GM20000 (cell line): ENCODE measurements around the gene CCDC142.
"Not testable (repeated sequence)": the region's sequence is repeated elsewhere in the genome, so short reads cannot be mapped to it uniquely, and the experiment has no call there.

ENCODE experiments used
- DNase-seq: peaks from one replicate; pipeline ENCODE4 v3.0.0; 2012; ENCODE audit warnings: low spot score
- TF ChIP-seq, protein P1 (sequence below): IDR thresholded peaks from 2 replicates; pipeline ENCODE4 v1.5.1; 2012; ENCODE audit warnings: mild to moderate bottlenecking, control low read depth; ENCODE audit errors: extremely low read depth, missing control alignments

CCDC142 gene

DNA sequence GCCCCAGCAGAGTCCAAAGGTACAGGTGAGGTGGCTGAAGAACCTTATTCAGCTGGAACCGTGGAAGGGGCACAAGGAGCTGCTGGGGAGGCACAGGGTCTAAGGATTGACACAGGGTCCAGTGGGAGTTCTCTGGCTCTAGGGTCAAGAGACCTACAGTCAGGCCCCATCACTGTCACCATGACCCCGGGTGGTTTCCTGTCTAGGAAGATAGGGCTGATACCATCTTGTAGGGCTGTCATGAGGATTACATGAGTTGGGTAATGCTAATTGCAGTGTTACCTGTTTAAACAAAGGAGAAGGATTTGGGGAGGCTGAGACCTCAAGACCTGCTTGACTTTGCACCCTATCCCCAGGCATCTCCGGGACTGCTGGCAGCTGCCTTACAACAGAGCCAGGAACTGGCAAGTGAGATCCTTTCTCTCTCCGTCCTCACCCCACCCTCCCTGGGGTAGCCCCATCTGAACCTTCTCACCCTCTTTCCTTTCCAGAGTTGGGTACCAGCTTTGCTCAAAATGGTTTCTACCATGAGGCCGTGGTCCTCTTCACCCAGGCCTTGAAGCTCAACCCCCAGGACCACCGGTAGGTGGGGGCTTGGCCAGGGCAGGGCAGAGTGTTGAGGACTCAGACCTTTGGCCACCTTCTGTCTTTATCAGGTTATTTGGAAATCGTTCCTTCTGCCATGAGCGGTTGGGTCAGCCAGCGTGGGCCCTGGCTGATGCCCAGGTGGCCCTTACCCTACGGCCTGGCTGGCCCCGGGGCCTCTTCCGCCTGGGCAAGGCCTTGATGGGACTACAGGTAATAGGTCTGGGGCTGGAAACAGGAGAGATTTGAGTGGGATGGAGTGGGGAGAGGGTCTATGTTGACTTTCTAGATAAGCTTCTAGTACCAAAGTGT is 9.1 kb upstream of the CCDC142 start:
- DNase-seq = no peak
- TF ChIP-seq, protein P1, sequence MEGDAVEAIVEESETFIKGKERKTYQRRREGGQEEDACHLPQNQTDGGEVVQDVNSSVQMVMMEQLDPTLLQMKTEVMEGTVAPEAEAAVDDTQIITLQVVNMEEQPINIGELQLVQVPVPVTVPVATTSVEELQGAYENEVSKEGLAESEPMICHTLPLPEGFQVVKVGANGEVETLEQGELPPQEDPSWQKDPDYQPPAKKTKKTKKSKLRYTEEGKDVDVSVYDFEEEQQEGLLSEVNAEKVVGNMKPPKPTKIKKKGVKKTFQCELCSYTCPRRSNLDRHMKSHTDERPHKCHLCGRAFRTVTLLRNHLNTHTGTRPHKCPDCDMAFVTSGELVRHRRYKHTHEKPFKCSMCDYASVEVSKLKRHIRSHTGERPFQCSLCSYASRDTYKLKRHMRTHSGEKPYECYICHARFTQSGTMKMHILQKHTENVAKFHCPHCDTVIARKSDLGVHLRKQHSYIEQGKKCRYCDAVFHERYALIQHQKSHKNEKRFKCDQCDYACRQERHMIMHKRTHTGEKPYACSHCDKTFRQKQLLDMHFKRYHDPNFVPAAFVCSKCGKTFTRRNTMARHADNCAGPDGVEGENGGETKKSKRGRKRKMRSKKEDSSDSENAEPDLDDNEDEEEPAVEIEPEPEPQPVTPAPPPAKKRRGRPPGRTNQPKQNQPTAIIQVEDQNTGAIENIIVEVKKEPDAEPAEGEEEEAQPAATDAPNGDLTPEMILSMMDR = no peak

DNA sequence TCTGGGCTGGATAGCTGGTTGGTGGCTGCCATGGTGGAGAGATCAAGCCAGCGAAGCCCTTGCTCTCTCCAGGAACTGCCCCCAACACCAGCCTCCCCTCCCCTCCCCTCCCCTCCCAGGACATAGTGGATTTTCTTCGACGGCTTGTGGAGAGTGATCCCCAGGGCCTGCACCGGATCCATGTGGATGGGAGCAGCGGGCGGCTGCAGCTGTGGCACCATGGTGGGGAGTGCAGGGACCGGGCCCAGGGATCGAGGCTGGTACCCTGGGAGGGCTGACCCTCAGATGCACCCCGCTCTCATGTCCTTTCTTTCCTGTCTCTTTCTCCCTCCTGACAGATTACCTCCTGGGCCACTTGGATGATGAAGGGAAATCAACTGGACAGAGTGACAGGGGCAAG is 7.1 kb upstream of the CCDC142 start:
- TF ChIP-seq, protein P1 = no peak
- DNase-seq = no peak

DNA sequence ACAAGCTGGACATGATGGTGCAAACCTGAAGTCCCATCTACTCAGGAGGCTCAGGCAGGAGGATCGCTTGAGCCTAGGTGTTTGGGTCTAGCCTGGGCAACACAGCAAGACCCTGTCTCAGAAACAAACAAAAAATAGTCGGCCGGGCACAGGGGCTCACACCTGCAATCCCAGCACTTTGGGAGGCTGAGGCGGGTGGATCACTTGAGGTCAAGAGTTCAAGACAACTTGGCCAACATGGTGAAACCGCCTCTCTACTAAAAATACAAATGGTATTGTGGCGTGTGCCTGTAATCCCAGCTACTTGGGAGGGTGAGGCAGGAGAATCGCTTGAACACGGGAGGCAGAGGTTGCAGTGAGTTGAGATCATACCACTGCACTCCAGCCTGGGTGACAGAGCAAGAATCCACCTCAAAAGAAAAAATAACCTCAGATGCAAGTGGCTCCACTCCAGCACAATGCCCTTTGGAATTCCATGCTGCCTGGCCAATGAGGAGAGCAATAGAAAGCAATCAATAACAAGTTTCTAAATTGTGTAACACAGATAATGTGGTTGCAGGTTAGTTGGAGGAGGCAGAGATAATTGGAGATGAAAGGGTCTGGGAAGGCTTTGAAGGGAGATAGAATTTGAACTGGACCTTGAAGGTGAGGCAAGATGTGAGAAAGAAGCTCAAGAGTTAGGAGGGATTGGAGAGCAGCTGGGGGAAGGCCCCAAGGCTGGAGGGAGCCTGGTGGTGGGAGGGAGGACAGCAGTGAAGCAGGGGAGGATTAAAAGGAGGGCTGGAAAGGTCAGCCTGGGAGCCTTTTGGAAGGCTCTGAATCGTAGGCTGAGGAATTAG is 6.1 kb upstream of the CCDC142 start:
- TF ChIP-seq, protein P1 = no peak
- DNase-seq = no peak

DNA sequence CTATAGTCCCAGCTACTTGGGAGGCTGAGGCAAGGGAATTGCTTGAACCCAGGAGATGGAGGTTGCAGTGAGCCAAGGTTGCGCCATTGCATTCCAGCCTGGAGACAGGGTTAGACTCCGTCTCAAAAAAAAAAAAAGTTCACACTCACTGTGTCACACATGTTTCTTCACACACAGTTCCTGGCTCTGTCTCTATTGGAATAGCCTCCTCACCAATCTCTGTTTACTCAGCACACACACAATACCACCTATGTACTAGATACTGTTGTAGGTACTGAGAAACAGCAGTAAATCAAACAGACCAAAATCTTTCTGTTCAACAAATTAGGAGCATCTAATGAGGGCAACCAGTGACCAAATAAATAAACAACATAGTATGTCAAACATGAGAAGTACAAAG is 3.3 kb upstream of the CCDC142 start:
- TF ChIP-seq, protein P1 = no peak
- DNase-seq = no peak

GRCh38 chr2:74483675-74484164 is 922 bp upstream of the CCDC142 start:
- DNase-seq = not testable (repeated sequence)

DNA sequence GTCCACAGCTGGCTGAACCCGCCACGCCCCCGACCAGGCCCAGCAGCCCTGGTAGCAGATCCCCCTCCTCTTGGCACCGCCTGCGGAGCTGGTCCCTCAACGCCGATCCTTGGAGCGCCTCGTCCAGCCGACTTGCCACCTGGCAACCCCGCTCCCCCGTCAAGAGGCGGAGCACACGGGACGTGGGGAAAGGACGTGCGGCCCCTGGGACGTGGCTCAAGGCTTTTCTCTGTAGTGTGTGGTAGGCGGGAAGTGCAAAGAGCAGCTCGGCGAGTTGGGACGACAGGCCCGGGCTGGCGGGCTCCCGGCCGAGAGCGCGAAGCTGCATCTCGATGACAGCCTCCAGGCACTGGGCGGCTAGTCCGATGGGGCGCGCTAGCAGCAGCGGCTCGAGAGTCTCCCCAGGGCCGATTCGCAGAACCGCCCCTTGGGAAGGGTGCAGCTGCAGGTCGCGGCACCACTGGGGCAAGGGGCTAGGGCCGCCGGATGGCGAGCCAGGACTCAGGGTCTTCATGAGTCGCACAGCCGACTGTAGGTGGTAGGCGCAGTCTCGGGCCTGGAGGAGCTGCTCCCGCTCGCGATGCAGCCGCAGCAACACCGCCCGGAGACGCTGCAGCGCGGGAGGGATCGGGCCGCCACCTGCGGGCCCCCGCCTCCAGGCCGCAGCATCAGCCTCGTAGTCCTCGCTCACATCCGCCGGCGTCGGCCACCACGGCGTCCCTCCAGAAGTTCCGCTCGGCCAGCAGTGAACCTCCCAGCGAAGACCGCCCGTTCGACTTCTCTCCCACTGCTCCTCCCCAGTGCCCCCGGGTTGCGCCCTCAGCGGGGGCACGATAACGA is 617 bp downstream of the CCDC142 start:
- TF ChIP-seq, protein P1 = no peak
- DNase-seq = peak; percentile 66

DNA sequence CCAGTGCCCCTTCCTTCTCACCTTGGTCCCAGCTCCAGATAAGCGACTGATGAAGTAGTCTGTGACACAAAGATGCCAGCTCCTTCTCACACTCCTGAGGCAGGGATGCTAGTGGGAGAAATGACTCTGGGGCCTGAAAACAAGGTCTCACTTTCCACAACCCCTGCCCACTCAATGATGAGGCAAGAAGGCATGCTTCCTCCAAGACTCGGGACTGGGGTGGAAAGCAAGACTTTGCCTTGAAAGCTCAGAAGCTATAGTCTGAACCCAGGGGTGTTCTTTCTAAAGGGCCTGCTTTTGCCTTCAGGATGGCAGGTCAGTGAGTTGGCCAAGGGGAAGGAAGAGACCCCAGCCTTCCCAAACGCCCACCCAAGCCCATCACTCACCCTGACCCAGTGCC is 1.4 kb downstream of the CCDC142 start:
- TF ChIP-seq, protein P1 = no peak
- no peak for DNase-seq
